ENCODE data around the gene PITPNC1. TPM values are rescaled to one million over a fixed set of nuclear protein-coding genes. Genes with fewer than 3 reads are reported as not detected.

The PITPNC1 gene
- total and polyA plus RNA-seq, 2 donors (not counting 1 experiment from before 2014, with no cell fraction given), result 4.7 to 26.1 TPM

GRCh38 chr17:67675481-67675880, 298.4 kb downstream of the PITPNC1 start:
- DNase-seq, result no peak
- intact Hi-C loops (cut with micrococcal nuclease), result no loop called here
- Mint-ChIP-seq H3K27ac (no peak overlapping the region), H3K27me3 (no peaks in the 10 kb centered on the region), H3K4me3 (no peak overlapping the region), H3K9me3 (ENCODE audit: insufficient read depth) (no peaks in the 10 kb centered on the region), H3K4me1 (peaks cover 23% of the 10 kb centered on the region)
- H3K4me1 ChIP-seq (ENCODE audit: control insufficient read depth in 2 of 2, insufficient read depth in 2 of 2, low read length in 2 of 2), result peaks cover 20 to 21% of the 10 kb centered on the region in 2 donors
- no peaks in the 10 kb centered on the region for H3K27me3 ChIP-seq (replicated peaks in 1 of 4; ENCODE audit: control extremely low read depth in 1 of 4, control insufficient read depth in 3 of 4, insufficient read depth in 4 of 4, low read length in 3 of 4)
- H3K36me3 ChIP-seq (replicated peaks in 1 of 2; ENCODE audit: control extremely low read depth in 1 of 2, control insufficient read depth in 1 of 2, extremely low read depth in 1 of 2, insufficient read depth in 2 of 2, low read length in 1 of 2), result peaks cover 0 to 2% of the 10 kb centered on the region in 2 experiments
- WGBS (ENCODE audit: insufficient coverage), result 100% methylated on average over 1 of the region's 4 CpGs
- H2AFZ ChIP-seq (ENCODE audit: insufficient read depth, low read depth, low read length, poor library complexity, severe bottlenecking), result no peak overlapping the region
- no peak overlapping the region for H3K4me3 ChIP-seq (ENCODE audit: control extremely low read depth in 1 of 5, extremely low read depth in 1 of 5, insufficient read depth in 1 of 5, low read depth in 2 of 5, low read length in 4 of 5)
- no peaks in the 10 kb centered on the region for H4K20me1 ChIP-seq (ENCODE audit: control insufficient read depth, insufficient read depth, low read length, poor library complexity, severe bottlenecking)
- H3K9me3 ChIP-seq (ENCODE audit: control extremely low read depth in 1 of 3, control insufficient read depth in 2 of 3, insufficient read depth in 1 of 3, low read length in 2 of 3), result no peaks in the 10 kb centered on the region
- ChIA-PET CTCF (interaction anchor here (0.6 kb wide), 1 partner anchor 252 kb away, joined by 3 read pairs; no protein-coding TSS in a partner anchor), POLR2A (no interaction called here)
- no peak for ATAC-seq (ENCODE audit: low read depth)
- H3K79me2 ChIP-seq (ENCODE audit: control insufficient read depth, insufficient read depth, low read length), result no peaks in the 10 kb centered on the region
- TF ChIP-seq EZH2 (IDR thresholded peaks at IDR 0.05; ENCODE audit: borderline replicate concordance, insufficient read depth, low read depth, low read length, poor library complexity, severe bottlenecking), result no peak
- TF ChIP-seq CTCF (IDR thresholded peaks at IDR 0.05), result no peak
- H3K27ac ChIP-seq (ENCODE audit: low read length in 2 of 2), result no peak overlapping the region
- no peak overlapping the region for H3K4me2 ChIP-seq (replicated peaks; ENCODE audit: low read depth, low read length, poor library complexity, severe bottlenecking)
- H3K9ac ChIP-seq (ENCODE audit: low read length), result no peak overlapping the region

GRCh38 chr17:67676305-67676704, 299.2 kb downstream of the PITPNC1 start:
- CTCF ChIA-PET, result no interaction called here
- H3K9me3 Mint-ChIP-seq (ENCODE audit: insufficient read depth), result no peaks in the 10 kb centered on the region

More at GRCh38 chr17:67676305-67676704, 299.2 kb downstream of the PITPNC1 start:
- H3K4me3 Mint-ChIP-seq, result no peak overlapping the region
- no peak overlapping the region for H3K27ac Mint-ChIP-seq
- no peaks in the 10 kb centered on the region for H3K27me3 Mint-ChIP-seq
- Histone ChIP-seq H3K36me3 (replicated peaks in 1 of 2; ENCODE audit: control extremely low read depth in 1 of 2, control insufficient read depth in 1 of 2, extremely low read depth in 1 of 2, insufficient read depth in 2 of 2, low read length in 1 of 2) (peaks cover 0 to 2% of the 10 kb centered on the region in 2 experiments), H3K4me2 (replicated peaks; ENCODE audit: low read depth, low read length, poor library complexity, severe bottlenecking) (no peak overlapping the region), H4K20me1 (ENCODE audit: control insufficient read depth, insufficient read depth, low read length, poor library complexity, severe bottlenecking) (no peaks in the 10 kb centered on the region), H3K4me3 (ENCODE audit: control extremely low read depth in 1 of 5, extremely low read depth in 1 of 5, insufficient read depth in 1 of 5, low read depth in 2 of 5, low read length in 4 of 5) (no peak overlapping the region), H2AFZ (ENCODE audit: insufficient read depth, low read depth, low read length, poor library complexity, severe bottlenecking) (no peak overlapping the region), H3K9me3 (ENCODE audit: control extremely low read depth in 1 of 3, control insufficient read depth in 2 of 3, insufficient read depth in 1 of 3, low read length in 2 of 3) (no peaks in the 10 kb centered on the region), H3K79me2 (ENCODE audit: control insufficient read depth, insufficient read depth, low read length) (no peaks in the 10 kb centered on the region), H3K27ac (ENCODE audit: low read length in 2 of 2) (no peak overlapping the region), H3K4me1 (ENCODE audit: control insufficient read depth in 2 of 2, insufficient read depth in 2 of 2, low read length in 2 of 2) (peaks cover 29% of the 10 kb centered on the region in 2 donors), H3K9ac (ENCODE audit: low read length) (no peak overlapping the region), H3K27me3 (replicated peaks in 1 of 4; ENCODE audit: control extremely low read depth in 1 of 4, control insufficient read depth in 3 of 4, insufficient read depth in 4 of 4, low read length in 3 of 4) (no peaks in the 10 kb centered on the region)
- no peak for TF ChIP-seq CTCF (IDR thresholded peaks at IDR 0.05)
- TF ChIP-seq EZH2 (IDR thresholded peaks at IDR 0.05; ENCODE audit: borderline replicate concordance, insufficient read depth, low read depth, low read length, poor library complexity, severe bottlenecking), result no peak
- WGBS (ENCODE audit: insufficient coverage), result 61% methylated on average over 4 of the region's 4 CpGs
- intact Hi-C loops (cut with micrococcal nuclease), result no loop called here
- no peak for ATAC-seq (ENCODE audit: low read depth)
- peaks cover 31% of the 10 kb centered on the region for H3K4me1 Mint-ChIP-seq
- POLR2A ChIA-PET, result interaction anchor here (0.7 kb wide), 1 partner anchor 287 kb away, joined by 3 read pairs; no protein-coding TSS in a partner anchor
- DNase-seq, result no peak
